ENCODE measurements around the gene SPDEF.

The SPDEF gene

DNA sequence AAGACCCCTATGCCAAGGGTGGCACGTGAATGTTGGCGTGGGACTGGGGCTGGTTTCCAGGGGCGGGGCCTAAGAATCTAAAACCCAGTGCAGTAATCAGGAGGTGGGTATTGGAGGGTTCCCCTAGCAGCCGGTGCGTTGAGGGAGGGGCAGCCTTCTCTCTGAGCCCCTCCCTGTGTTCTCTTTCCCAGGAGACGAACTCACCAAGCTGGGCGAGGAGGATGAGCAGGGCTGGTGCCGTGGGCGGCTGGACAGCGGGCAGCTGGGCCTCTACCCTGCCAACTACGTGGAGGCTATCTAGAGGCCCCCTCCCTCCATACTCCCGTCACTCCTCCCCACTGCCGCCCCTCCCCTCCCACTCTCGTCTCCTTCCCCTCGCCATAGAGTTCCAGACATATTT lies 23.9 kb downstream of the SPDEF start:
- ChIA-PET CTCF (no interaction called here), POLR2A (ENCODE audit: low non-redundant PET) (no interaction called here)
- TF ChIP-seq, protein P1, sequence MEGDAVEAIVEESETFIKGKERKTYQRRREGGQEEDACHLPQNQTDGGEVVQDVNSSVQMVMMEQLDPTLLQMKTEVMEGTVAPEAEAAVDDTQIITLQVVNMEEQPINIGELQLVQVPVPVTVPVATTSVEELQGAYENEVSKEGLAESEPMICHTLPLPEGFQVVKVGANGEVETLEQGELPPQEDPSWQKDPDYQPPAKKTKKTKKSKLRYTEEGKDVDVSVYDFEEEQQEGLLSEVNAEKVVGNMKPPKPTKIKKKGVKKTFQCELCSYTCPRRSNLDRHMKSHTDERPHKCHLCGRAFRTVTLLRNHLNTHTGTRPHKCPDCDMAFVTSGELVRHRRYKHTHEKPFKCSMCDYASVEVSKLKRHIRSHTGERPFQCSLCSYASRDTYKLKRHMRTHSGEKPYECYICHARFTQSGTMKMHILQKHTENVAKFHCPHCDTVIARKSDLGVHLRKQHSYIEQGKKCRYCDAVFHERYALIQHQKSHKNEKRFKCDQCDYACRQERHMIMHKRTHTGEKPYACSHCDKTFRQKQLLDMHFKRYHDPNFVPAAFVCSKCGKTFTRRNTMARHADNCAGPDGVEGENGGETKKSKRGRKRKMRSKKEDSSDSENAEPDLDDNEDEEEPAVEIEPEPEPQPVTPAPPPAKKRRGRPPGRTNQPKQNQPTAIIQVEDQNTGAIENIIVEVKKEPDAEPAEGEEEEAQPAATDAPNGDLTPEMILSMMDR (conservative IDR thresholded peaks at IDR 0.05; ENCODE audit: low read depth): no peak
- DNase-seq (ENCODE audit: low spot score): no peak
- no peak overlapping the region for H3K27ac ChIP-seq

DNA sequence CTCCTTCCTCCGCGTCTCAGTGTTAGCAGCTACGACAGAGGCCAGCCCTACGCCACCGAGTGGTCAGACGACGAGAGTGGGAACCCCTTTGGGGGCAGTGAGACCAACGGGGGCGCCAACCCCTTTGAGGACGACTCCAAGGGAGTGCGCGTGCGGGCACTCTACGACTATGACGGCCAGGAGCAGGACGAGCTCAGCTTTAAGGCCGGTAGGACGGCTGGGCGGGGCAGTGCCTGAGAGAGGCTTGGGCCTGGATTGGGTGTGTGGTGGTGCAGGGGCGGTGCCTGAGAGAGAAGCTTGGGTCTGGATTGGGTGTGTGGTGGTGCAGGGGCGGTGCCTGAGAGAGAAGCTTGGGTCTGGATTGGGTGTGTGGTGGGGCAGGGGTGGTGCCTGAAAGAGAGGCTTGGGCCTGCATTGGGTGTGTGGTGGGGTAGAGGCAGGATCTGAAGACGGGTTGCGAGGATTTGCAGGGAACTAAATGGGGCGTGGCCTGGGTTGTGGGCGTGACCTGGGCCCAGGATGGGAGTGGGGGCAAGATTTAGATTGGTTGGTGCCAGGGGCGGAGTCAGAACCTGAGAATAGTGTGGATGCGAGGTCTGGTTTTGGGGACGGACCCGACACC lies 24.4 kb downstream of the SPDEF start:
- ChIA-PET POLR2A (ENCODE audit: low non-redundant PET) (no interaction called here), CTCF (no interaction called here)
- no peak for DNase-seq (ENCODE audit: low spot score)
- TF ChIP-seq, protein P1 (conservative IDR thresholded peaks at IDR 0.05; ENCODE audit: low read depth): no peak
- no peak overlapping the region for H3K27ac ChIP-seq

DNA sequence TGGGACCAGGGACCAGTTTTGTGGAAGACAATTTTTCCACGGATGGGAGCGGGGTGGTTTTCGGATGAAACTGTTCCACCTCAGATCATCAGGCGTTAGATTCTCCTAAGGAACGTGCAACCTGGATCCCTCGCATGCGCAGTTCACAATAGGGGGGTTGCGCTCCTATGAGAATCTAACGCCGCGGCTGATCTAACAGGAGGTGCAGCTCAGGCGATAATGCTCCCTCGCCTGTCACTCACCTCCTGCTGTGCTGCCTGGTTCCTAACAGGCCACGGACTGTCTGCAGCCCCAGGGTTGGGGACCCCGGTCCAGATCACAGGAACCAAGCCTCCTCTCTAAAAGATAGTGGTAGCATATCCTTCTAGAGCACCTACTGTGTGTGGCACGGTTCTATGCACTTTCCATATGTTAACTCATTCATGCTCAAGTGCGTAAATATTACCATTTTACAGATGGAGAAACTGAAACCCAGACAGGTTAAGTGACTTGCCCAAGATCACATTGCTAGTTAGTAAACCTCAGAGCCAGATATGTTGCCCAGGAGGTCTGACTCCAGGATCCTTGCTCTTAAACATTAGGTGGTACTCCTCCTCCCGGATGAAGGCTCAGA lies 25.3 kb downstream of the SPDEF start:
- CTCF ChIA-PET: no interaction called here
- no peak overlapping the region for H3K27ac ChIP-seq
- TF ChIP-seq, protein P1 (conservative IDR thresholded peaks at IDR 0.05; ENCODE audit: low read depth): no peak
- POLR2A ChIA-PET (ENCODE audit: low non-redundant PET): no interaction called here
- no peak for DNase-seq (ENCODE audit: low spot score)

DNA sequence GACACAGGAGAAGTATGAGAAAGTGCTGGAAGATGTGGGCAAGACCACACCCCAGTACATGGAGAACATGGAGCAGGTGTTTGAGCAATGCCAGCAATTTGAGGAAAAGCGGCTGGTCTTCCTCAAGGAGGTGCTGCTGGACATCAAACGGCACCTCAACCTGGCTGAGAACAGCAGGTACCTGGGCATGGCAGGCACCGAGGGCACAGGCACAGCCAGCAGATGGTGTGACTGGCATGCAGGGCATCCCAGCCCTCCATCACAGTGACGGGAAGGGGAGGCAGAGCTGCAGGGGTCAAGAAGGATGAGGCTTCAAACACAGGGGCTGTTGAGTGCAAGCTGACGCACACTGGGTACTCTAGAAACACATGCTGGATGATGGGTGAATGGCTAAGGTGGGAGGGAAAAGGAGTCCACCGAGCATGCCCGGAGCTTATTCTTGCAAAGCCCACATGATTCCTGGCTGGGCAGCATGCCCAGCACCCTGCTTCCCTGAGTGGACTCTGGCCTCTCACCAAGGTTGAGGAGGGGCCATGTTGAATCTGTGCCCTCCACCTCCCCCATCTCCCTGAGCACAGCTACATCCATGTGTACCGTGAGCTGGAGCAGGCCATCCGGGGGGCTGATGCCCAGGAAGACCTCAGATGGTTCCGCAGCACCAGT lies 26.3 kb downstream of the SPDEF start:
- TF ChIP-seq, protein P1 (conservative IDR thresholded peaks at IDR 0.05; ENCODE audit: low read depth): no peak
- H3K27ac ChIP-seq: no peak overlapping the region
- ChIA-PET POLR2A (ENCODE audit: low non-redundant PET) (interaction anchor here (0.5 kb wide), 1 partner anchor 51 kb away, joined by 3 read pairs; no protein-coding TSS in a partner anchor), CTCF (interaction anchor here (0.7 kb wide), 1 partner anchor 39 kb away, joined by 3 read pairs; no protein-coding TSS in a partner anchor)
- DNase-seq (ENCODE audit: low spot score): no peak

DNA sequence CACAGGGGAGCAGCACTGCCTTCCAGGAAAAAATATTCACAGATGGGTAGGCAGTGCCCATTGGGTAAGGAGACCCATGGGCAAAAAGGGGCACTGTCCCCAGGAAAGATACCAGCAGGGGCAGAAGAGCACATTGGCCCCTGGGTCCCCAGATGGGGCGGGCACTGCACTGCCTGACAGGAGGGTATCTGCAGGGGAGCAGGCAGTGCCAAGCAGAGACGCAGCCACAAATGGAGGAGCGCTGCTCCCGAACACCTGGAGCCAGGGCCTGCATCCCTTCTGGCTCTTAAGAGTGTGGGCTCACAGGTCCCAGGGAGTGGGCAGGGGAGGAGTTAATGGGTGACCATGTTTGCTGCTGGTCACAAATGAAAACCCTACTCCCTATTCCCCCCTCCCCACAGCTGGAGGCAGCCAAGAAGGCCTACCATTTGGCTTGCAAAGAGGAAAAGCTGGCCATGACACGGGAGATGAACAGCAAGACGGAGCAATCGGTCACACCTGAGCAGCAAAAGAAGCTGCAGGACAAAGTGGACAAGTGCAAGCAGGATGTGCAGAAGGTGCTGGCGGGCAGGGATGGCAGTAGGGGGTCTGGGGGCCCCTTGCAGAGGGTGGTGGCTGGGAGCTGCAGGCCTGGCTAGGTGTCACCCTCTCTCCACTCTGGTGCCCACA lies 27.0 kb downstream of the SPDEF start:
- ChIA-PET POLR2A (ENCODE audit: low non-redundant PET) (no interaction called here), CTCF (interaction anchor here (0.7 kb wide), 1 partner anchor 39 kb away, joined by 3 read pairs; no protein-coding TSS in a partner anchor)
- no peak for DNase-seq (ENCODE audit: low spot score)
- no peak overlapping the region for H3K27ac ChIP-seq
- TF ChIP-seq, protein P1 (conservative IDR thresholded peaks at IDR 0.05; ENCODE audit: low read depth): no peak
